Measurements from ENCODE around the gene MRM2. TPM values are rescaled to one million over a fixed set of nuclear protein-coding genes. Genes with fewer than 3 reads are reported as not detected.

The MRM2 gene
- total RNA-seq, 1 experiment from 2014 or later, result 38.9 TPM

GRCh38 chr7:2237109-2237602, 4.8 kb downstream of the MRM2 start:
- H3K9me3 Mint-ChIP-seq, result no peaks in the 10 kb centered on the region
- DNase-seq (ENCODE audit: low spot score) (no peak), ATAC-seq (no peak)
- CTCF ChIA-PET, result interaction anchor here (2.4 kb wide), 1 partner anchor 111 kb away, joined by 7 read pairs; no protein-coding TSS in a partner anchor
- peaks cover 10% of the 10 kb centered on the region for H3K4me1 Mint-ChIP-seq
- no peak overlapping the region for H3K4me3 Mint-ChIP-seq
- no peaks in the 10 kb centered on the region for H3K27me3 Mint-ChIP-seq (ENCODE audit: low read depth)
- peaks cover 40% of the 10 kb centered on the region for H3K36me3 Mint-ChIP-seq
- POLR2A ChIA-PET, result no interaction called here
- TF ChIP-seq GTF2I (CRISPR knock-in tag; conservative IDR thresholded peaks at IDR 0.05), result no peak
- no peak for TF ChIP-seq NR1H2 (CRISPR knock-in tag; IDR thresholded peaks at IDR 0.05)
- TF ChIP-seq SMAD3 (CRISPR knock-in tag; IDR thresholded peaks at IDR 0.05; ENCODE audit: borderline replicate concordance), result no peak
- no peak for TF ChIP-seq ZNF425 (CRISPR knock-in tag; conservative IDR thresholded peaks at IDR 0.05)
- no peak for TF ChIP-seq NFYB (CRISPR knock-in tag; conservative IDR thresholded peaks at IDR 0.05; ENCODE audit: low read depth)
- no peak for TF ChIP-seq ZNF232 (CRISPR knock-in tag; IDR thresholded peaks at IDR 0.05)
- TF ChIP-seq ATF3 (CRISPR knock-in tag; conservative IDR thresholded peaks at IDR 0.05), result no peak
- TF ChIP-seq PRDM15 (CRISPR knock-in tag; IDR thresholded peaks at IDR 0.05), result no peak
- TF ChIP-seq JUN (CRISPR knock-in tag; IDR thresholded peaks at IDR 0.05), result no peak
- no peak for TF ChIP-seq FOXP4 (CRISPR knock-in tag; IDR thresholded peaks at IDR 0.05)
- peak overlapping the region; percentile 78 for H3K27ac Mint-ChIP-seq

- ChIA-PET CTCF (interaction anchor here (1.6 kb wide), 1 partner anchor 114 kb away, joined by 4 read pairs; no protein-coding TSS in a partner anchor), POLR2A (no interaction called here)
- H3K4me3 Mint-ChIP-seq, result peak overlapping the region; percentile 96
- no peak overlapping the region for H3K27ac Mint-ChIP-seq
- peaks cover 13% of the 10 kb centered on the region for H3K4me1 Mint-ChIP-seq
- no peaks in the 10 kb centered on the region for H3K9me3 Mint-ChIP-seq
- no peaks in the 10 kb centered on the region for H3K27me3 Mint-ChIP-seq (ENCODE audit: low read depth)
- DNase-seq (ENCODE audit: low spot score) (no peak), ATAC-seq (no peak)
- peaks cover 44% of the 10 kb centered on the region for H3K36me3 Mint-ChIP-seq
- TF ChIP-seq EMX1 (CRISPR knock-in tag; IDR thresholded peaks at IDR 0.05) (no peak), E2F4 (CRISPR knock-in tag; IDR thresholded peaks at IDR 0.05; ENCODE audit: borderline replicate concordance, low read depth) (no peak), NFE2L1 (CRISPR knock-in tag; IDR thresholded peaks at IDR 0.05) (no peak), ZNF121 (CRISPR knock-in tag; IDR thresholded peaks at IDR 0.05) (no peak), ETV6 (CRISPR knock-in tag; IDR thresholded peaks at IDR 0.05) (no peak), ZNF219 (CRISPR knock-in tag; IDR thresholded peaks at IDR 0.05; ENCODE audit: borderline replicate concordance) (no peak), SMAD3 (CRISPR knock-in tag; IDR thresholded peaks at IDR 0.05; ENCODE audit: borderline replicate concordance) (no peak), AFF4 (CRISPR knock-in tag; IDR thresholded peaks at IDR 0.05; ENCODE audit: borderline replicate concordance) (no peak), JUN (CRISPR knock-in tag; IDR thresholded peaks at IDR 0.05) (no peak), ZSCAN18 (CRISPR knock-in tag; IDR thresholded peaks at IDR 0.05) (no peak), JAZF1 (CRISPR knock-in tag; IDR thresholded peaks at IDR 0.05) (no peak), ESRRA (CRISPR knock-in tag; IDR thresholded peaks at IDR 0.05; ENCODE audit: borderline replicate concordance) (no peak), NR1H2 (CRISPR knock-in tag; IDR thresholded peaks at IDR 0.05) (no peak)
These were observed 8.1 kb downstream of the MRM2 start for GRCh38 chr7:2233926-2234325.

Measured in WTC11 (cell line).